Stomach (tissue), 9 donors: Measurements from ENCODE around the gene GABBR2. TPM values are rescaled to one million over a fixed set of nuclear protein-coding genes. Genes with fewer than 3 reads are reported as not detected.

Experiments
- DNase-seq, 2 donors: peaks; one replicate each; pipeline versions ENCODE4 v3.0.0 to v3.0.0-alpha.2; 2013 to 2019
- H3K27ac ChIP-seq, 5 donors: fragments of 200-600 bp in 4 of 5; sonication (generic) in 4 of 5; one replicate each; pipeline ENCODE4 v1.5.1; 2013 to 2019; ENCODE audit warnings: mild to moderate bottlenecking in 1 of 5, moderate library complexity in 1 of 5
- H3K27me3 ChIP-seq, 3 donors: fragments of 200-600 bp; sonication (generic); one replicate each; pipeline ENCODE4 v1.5.1; 2017 to 2019; ENCODE audit warnings: mixed run types in 1 of 3
- H3K36me3 ChIP-seq, 4 donors: fragments of 200-600 bp; sonication (generic); 1 replicate in 3 of 4; 2 replicates in 1 of 4; pipeline ENCODE4 v1.5.1; 2016 to 2019
- H3K4me1 ChIP-seq, 4 donors: fragments of 200-600 bp; sonication (generic); one replicate each; pipeline ENCODE4 v1.5.1; 2016 to 2019
- H3K4me3 ChIP-seq, 4 donors: fragments of 200-600 bp; sonication (generic) in 3 of 4; one replicate each; pipeline ENCODE4 v1.5.1; 2016 to 2019; ENCODE audit warnings: mild to moderate bottlenecking in 1 of 4
- H3K9me3 ChIP-seq, 4 donors: fragments of 200-600 bp; sonication (generic); one replicate each; pipeline ENCODE4 v1.5.1; 2016 to 2019
- CTCF ChIP-seq, 7 experiments: fragments of 450-650 bp in 4 of 7; fragments of 200-600 bp in 3 of 7; sonication (generic) in 3 of 7; IDR thresholded peaks; one replicate each; pipeline ENCODE4 v1.5.1; 2016 to 2019; ENCODE audit warnings: antibody characterized with exemption in 7 of 7, control low read depth in 2 of 7, mild to moderate bottlenecking in 1 of 7
- EP300 ChIP-seq: sonication (generic); formaldehyde crosslinking; IDR thresholded peaks from one replicate; pipeline ENCODE4 v1.6.1; 2017; ENCODE audit warnings: antibody characterized with exemption
- POLR2A ChIP-seq, 4 donors: fragments of 450-650 bp; IDR thresholded peaks; one replicate each; pipeline ENCODE4 v1.6.1; 2016; ENCODE audit warnings: antibody characterized with exemption in 4 of 4, control low read depth in 2 of 4, mild to moderate bottlenecking in 1 of 4, moderate library complexity in 1 of 4
- POLR2AphosphoS5 ChIP-seq, 3 donors: sonication (generic); formaldehyde crosslinking; IDR thresholded peaks; one replicate each; pipeline ENCODE4 v1.6.1; 2016; ENCODE audit warnings: antibody characterized with exemption in 3 of 3
- WGBS, 5 donors: extraction: QIAGEN DNeasy Blood & Tissue Kit in 3 of 5; methylation state at CpG; one replicate each; pipeline versions ENCODE4 v1.1.5 to v1.1.7; 2013 to 2018; 5-methylcytosine and 5-hydroxymethylcytosine counted together
- intact Hi-C: fragments of 100-400 bp; cut with DNase I; formaldehyde crosslinking; loops from one replicate; pipeline ENCODE4 v1.15.1; 2023; ENCODE audit warnings: low total_unique reads
- polyA plus RNA-seq, 3 donors: library from polyadenylated mRNA; stranded (reverse); fragments of 200-250 nt; gene quantifications; one replicate each; pipeline ENCODE4 v1.2.3, GENCODE V29; 2013
- total RNA-seq, 5 donors: library from RNA; depleted of rRNA; stranded (reverse); fragments of >200 nt; gene quantifications; one replicate each; pipeline versions ENCODE4 v1.1.0 to v1.2.3, GENCODE V29; 2014 to 2016
- donor health status: healthy with polysubstance abuse.
- donor health status: Bipolar disorder and iron deficiency.
- donor health status: healthy.

Gene GABBR2
- total and polyA plus RNA-seq, 8 donors = 0.06 to 0.55 (median 0.08) TPM; not detected in 5

GRCh38 chr9:98481676-98482075 is 227.1 kb downstream of the GABBR2 start:
- 47 to 100% (median 67%) methylated on average over 2 to 5 of the region's 5 CpGs for WGBS, 5 donors
- no peak overlapping the region for H3K4me3 ChIP-seq
- DNase-seq = no peak
- TF ChIP-seq CTCF (IDR thresholded peaks at IDR 0.05) = no peak
- no peak for TF ChIP-seq EP300
- no peak for TF ChIP-seq POLR2AphosphoS5 (IDR thresholded peaks at IDR 0.05)
- no peak for TF ChIP-seq POLR2A (IDR thresholded peaks at IDR 0.05)
- no peak overlapping the region for H3K27ac ChIP-seq
- no peaks in the 10 kb centered on the region for H3K36me3 ChIP-seq
- no peaks in the 10 kb centered on the region for H3K4me1 ChIP-seq
- no peaks in the 10 kb centered on the region for H3K9me3 ChIP-seq
- H3K27me3 ChIP-seq = peaks cover 0 to 20% (median 0%) of the 10 kb centered on the region in 3 donors
- intact Hi-C loops = no loop called here

GRCh38 chr9:98479967-98480847 is 228.5 kb downstream of the GABBR2 start:
- H3K4me3 ChIP-seq = no peak overlapping the region
- intact Hi-C loops = no loop called here
- H3K27me3 ChIP-seq = peaks cover 0 to 20% (median 0%) of the 10 kb centered on the region in 3 donors
- TF ChIP-seq POLR2A (IDR thresholded peaks at IDR 0.05) = no peak
- no peak for TF ChIP-seq POLR2AphosphoS5 (IDR thresholded peaks at IDR 0.05)
- TF ChIP-seq EP300 = no peak
- no peak for TF ChIP-seq CTCF (IDR thresholded peaks at IDR 0.05)
- H3K27ac ChIP-seq = no peak overlapping the region
- no peaks in the 10 kb centered on the region for H3K36me3 ChIP-seq
- 71 to 81% (median 77%) methylated on average over 5 of the region's 5 CpGs for WGBS, 5 donors
- no peak for DNase-seq
- no peaks in the 10 kb centered on the region for H3K4me1 ChIP-seq
- no peaks in the 10 kb centered on the region for H3K9me3 ChIP-seq

GRCh38 chr9:98479449-98479848 is 229.3 kb downstream of the GABBR2 start:
- TF ChIP-seq POLR2AphosphoS5 (IDR thresholded peaks at IDR 0.05) (no peak), POLR2A (IDR thresholded peaks at IDR 0.05) (no peak), CTCF (IDR thresholded peaks at IDR 0.05) (no peak), EP300 (no peak)
- Histone ChIP-seq H3K27ac (no peak overlapping the region), H3K27me3 (peaks cover 0 to 12% (median 0%) of the 10 kb centered on the region in 3 donors), H3K4me1 (no peaks in the 10 kb centered on the region), H3K9me3 (no peaks in the 10 kb centered on the region), H3K4me3 (no peak overlapping the region), H3K36me3 (no peaks in the 10 kb centered on the region)
- 76 to 87% (median 86%) methylated on average over 8 of the region's 8 CpGs for WGBS, 5 donors
- DNase-seq = no peak
- intact Hi-C loops = no loop called here

GRCh38 chr9:98477884-98478283 is 230.9 kb downstream of the GABBR2 start:
- no peak for DNase-seq
- Histone ChIP-seq H3K27me3 (no peaks in the 10 kb centered on the region), H3K4me1 (no peaks in the 10 kb centered on the region), H3K4me3 (no peak overlapping the region), H3K27ac (no peak overlapping the region), H3K36me3 (no peaks in the 10 kb centered on the region), H3K9me3 (no peaks in the 10 kb centered on the region)
- whole genome bisulfite sequencing, 5 donors = 79 to 89% (median 84%) methylated on average over 5 of the region's 5 CpGs
- no peak for TF ChIP-seq POLR2A (IDR thresholded peaks at IDR 0.05)
- no peak for TF ChIP-seq CTCF (IDR thresholded peaks at IDR 0.05)
- no peak for TF ChIP-seq POLR2AphosphoS5 (IDR thresholded peaks at IDR 0.05)
- no peak for TF ChIP-seq EP300
- intact Hi-C loops = no loop called here
